Keratinocyte (primary cell): ENCODE results near the gene SLC17A5. TPM values are rescaled to one million over a fixed set of nuclear protein-coding genes. Genes with fewer than 3 reads are reported as not detected.
"Not testable (repeated sequence)": the region's sequence is repeated elsewhere in the genome, so short reads cannot be mapped to it uniquely, and the experiment has no call there.

Experiments used
- DNase-seq: peaks from one replicate; pipeline ENCODE4 v3.0.0-alpha.2; 2011; ENCODE audit warnings: low read depth, missing footprints, low spot score
- FAIRE-seq: peaks from 2 replicates; lab custom pipeline; 2011; peaks lifted over from hg19 to GRCh38; lab: Jason Lieb, UNC
- H2AFZ ChIP-seq: 2 replicates; pipeline ENCODE4 v1.6.0; 2012; ENCODE audit warnings: low read length, control low read depth, inconsistent platforms; ENCODE audit not compliant: control insufficient read depth
- H3K27ac ChIP-seq: 2 replicates; pipeline ENCODE4 v1.5.1; 2011; ENCODE audit warnings: low read length; ENCODE audit not compliant: control insufficient read depth, insufficient read depth
- H3K27me3 ChIP-seq: 3 replicates; pipeline ENCODE4 v1.6.0; 2011; ENCODE audit warnings: low read length; ENCODE audit not compliant: control insufficient read depth, insufficient read depth; ENCODE audit errors: extremely low read depth
- H3K36me3 ChIP-seq, 2 experiments: 2 replicates in 1 of 2; 3 replicates in 1 of 2; pipeline ENCODE4 v1.5.1; 2011; ENCODE audit warnings: low read length in 2 of 2, mild to moderate bottlenecking in 1 of 2; ENCODE audit not compliant: control insufficient read depth in 2 of 2, insufficient read depth in 2 of 2; ENCODE audit errors: extremely low read depth in 1 of 2
- H3K4me1 ChIP-seq: 3 replicates; pipeline ENCODE4 v1.5.1; 2011; ENCODE audit warnings: low read length; ENCODE audit not compliant: control insufficient read depth, insufficient read depth; ENCODE audit errors: extremely low read depth
- H3K4me2 ChIP-seq: 3 replicates; pipeline ENCODE4 v1.6.0; 2011; ENCODE audit warnings: low read depth, low read length; ENCODE audit not compliant: control insufficient read depth, insufficient read depth; ENCODE audit errors: extremely low read depth
- H3K4me3 ChIP-seq, 3 experiments: fragments of 200-600 bp in 1 of 3; sonication (generic) in 1 of 3; 2 replicates in 2 of 3; 3 replicates in 1 of 3; pipeline ENCODE4 v1.5.1; 2011 to 2016; ENCODE audit warnings: low read length in 3 of 3, mild to moderate bottlenecking in 3 of 3, control low read depth in 2 of 3, inconsistent platforms in 1 of 3, low read depth in 1 of 3, mixed read lengths in 1 of 3, mixed run types in 1 of 3, moderate library complexity in 1 of 3; ENCODE audit not compliant: control insufficient read depth in 2 of 3, insufficient read depth in 2 of 3; ENCODE audit errors: extremely low read depth in 1 of 3
- H3K79me2 ChIP-seq: 2 replicates; pipeline ENCODE4 v1.6.0; 2012; ENCODE audit warnings: low read length; ENCODE audit not compliant: control insufficient read depth, insufficient read depth
- H3K9ac ChIP-seq: 3 replicates; pipeline ENCODE4 v1.6.0; 2011; ENCODE audit warnings: low read length; ENCODE audit not compliant: control insufficient read depth, insufficient read depth; ENCODE audit errors: extremely low read depth
- H3K9me1 ChIP-seq: 3 replicates; pipeline ENCODE4 v1.6.0; 2011; ENCODE audit warnings: low read length; ENCODE audit not compliant: control insufficient read depth, insufficient read depth; ENCODE audit errors: extremely low read depth
- H3K9me3 ChIP-seq: 2 replicates; pipeline ENCODE4 v1.5.1; 2012; ENCODE audit warnings: low read depth, low read length; ENCODE audit not compliant: control insufficient read depth
- H4K20me1 ChIP-seq: 3 replicates; pipeline ENCODE4 v1.6.0; 2011; ENCODE audit warnings: low read length; ENCODE audit not compliant: control insufficient read depth, insufficient read depth; ENCODE audit errors: extremely low read depth
- EZH2 ChIP-seq: IDR thresholded peaks from one replicate; pipeline ENCODE4 v1.6.1; 2012; ENCODE audit warnings: inconsistent platforms, mild to moderate bottlenecking, low read length, moderate library complexity
- dilution Hi-C: fragments of 300-500 bp; cut with MboI; formaldehyde crosslinking; loops from one replicate; pipeline ENCODE4 v1.7.0; 2020; ENCODE audit warnings: low sequenced_read_pairs; ENCODE audit not compliant: extremely low pct_ligation_motif_present
- polyA plus RNA-seq, 5 experiments: library from polyadenylated mRNA; depleted of rRNA in 3 of 5; stranded (reverse) in 3 of 5; stranded (forward) in 1 of 5; unstranded in 1 of 5; fragments of >200 nt; gene quantifications; 1 replicate in 1 of 5; 2 replicates in 3 of 5; 3 replicates in 1 of 5; pipeline versions ENCODE4 v1.2.1 to v1.2.3, GENCODE V29; 2011 to 2012; ENCODE audit warnings: missing spikeins in 2 of 5, low read depth in 1 of 5, low replicate concordance in 1 of 5
- TF ChIP-seq, protein P1 (sequence below), 3 experiments: IDR thresholded peaks in 1 of 3; conservative IDR thresholded peaks in 1 of 3; optimal IDR thresholded peaks in 1 of 3; 2 replicates in 2 of 3; 3 replicates in 1 of 3; pipeline versions ENCODE3 to v1.5.1; 2011; ENCODE audit warnings: low read length in 3 of 3, mild to moderate bottlenecking in 3 of 3, moderate library complexity in 2 of 3, control low read depth in 1 of 3, inconsistent platforms in 1 of 3; ENCODE audit not compliant: insufficient read depth in 2 of 3; ENCODE audit errors: extremely low read depth in 1 of 3

SLC17A5 gene
- polyA plus RNA-seq, 1 donor (not counting 4 experiments of a cell fraction or from before 2014, with no cell fraction given), result 8.7 TPM

DNA sequence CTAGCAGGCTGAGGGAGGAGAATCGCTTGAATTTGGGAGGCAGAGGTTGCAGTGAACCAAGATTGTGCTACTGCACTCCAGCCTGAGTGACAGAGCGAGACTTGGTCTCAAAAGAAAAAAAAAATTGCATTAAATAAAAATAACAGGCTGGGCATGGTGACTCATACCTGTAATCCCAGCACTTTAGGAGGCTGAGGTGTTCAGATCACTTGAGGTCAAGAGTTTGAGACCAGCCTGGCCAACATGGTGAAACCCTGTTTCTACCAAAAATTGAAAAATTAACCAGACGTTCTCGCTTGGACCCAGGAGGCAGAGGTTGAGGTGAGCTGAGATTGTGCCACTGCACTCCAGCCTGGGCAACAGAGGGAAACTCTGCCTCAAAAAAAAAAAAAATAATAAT is 102.7 kb downstream of the SLC17A5 start:
- H3K27me3 ChIP-seq, DNase-seq, dilution Hi-C loops, H3K79me2 ChIP-seq, FAIRE-seq, H3K4me1 ChIP-seq, H3K9ac ChIP-seq, H3K9me1 ChIP-seq, H3K4me2 ChIP-seq, H3K36me3 ChIP-seq, H3K9me3 ChIP-seq, H2AFZ ChIP-seq, H3K27ac ChIP-seq, H3K4me3 ChIP-seq, H4K20me1 ChIP-seq: not testable (repeated sequence)

DNA sequence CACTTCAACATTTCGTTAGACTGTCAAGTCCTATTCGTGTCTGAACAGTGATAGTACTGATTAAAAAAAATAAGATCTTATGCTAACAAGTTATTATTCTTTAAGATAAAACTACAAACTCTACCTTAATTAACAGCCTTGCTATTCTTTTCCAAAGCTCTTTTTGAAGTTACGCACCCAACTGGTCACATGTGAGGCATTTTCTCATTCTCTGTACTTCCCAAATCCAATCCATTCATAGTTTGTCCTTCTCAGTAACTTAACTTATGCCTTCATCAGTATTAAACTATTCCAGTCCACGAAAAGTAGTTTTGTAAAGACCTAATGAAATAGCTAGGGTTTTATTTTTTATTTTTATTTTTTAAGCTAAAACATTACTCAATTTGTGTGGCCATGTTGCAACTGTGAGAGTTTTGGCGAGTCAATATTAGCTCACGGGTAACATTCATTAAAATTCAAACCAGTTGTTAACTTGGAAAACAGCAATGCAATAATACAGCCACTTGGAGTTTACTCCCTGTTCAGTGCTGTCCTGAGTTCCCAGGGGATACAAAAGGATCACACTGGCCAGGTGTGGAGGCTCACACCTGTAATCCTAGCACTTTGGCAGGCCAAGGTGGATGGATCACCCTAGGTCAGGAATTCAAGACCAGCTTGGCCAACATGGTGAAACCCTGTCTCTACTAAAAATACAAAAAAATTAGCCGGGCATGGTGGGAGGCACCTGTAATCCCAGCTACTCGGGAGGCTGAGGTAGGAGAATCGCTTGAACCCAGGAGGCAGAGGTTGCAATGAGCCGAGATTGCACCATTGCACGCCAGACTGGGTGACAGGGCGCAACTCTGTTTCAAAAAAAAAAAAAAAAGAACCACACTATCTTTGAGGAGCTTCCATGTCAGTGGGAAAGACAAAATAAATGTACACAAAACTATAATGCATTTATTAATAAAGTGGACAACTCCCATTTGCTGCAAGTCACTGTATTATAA is 105.0 kb downstream of the SLC17A5 start:
- Histone ChIP-seq H4K20me1 (no peaks in the 10 kb centered on the region), H3K9me1 (no peaks in the 10 kb centered on the region), H3K9ac (no peak overlapping the region), H3K4me2 (no peak overlapping the region), H3K9me3 (no peaks in the 10 kb centered on the region), H3K27ac (no peak overlapping the region), H3K36me3 (no peaks in the 10 kb centered on the region), H3K4me3 (no peak overlapping the region), H3K27me3 (no peaks in the 10 kb centered on the region), H3K79me2 (no peaks in the 10 kb centered on the region), H3K4me1 (no peaks in the 10 kb centered on the region), H2AFZ (no peak overlapping the region)
- no peak for TF ChIP-seq EZH2
- TF ChIP-seq, protein P1, sequence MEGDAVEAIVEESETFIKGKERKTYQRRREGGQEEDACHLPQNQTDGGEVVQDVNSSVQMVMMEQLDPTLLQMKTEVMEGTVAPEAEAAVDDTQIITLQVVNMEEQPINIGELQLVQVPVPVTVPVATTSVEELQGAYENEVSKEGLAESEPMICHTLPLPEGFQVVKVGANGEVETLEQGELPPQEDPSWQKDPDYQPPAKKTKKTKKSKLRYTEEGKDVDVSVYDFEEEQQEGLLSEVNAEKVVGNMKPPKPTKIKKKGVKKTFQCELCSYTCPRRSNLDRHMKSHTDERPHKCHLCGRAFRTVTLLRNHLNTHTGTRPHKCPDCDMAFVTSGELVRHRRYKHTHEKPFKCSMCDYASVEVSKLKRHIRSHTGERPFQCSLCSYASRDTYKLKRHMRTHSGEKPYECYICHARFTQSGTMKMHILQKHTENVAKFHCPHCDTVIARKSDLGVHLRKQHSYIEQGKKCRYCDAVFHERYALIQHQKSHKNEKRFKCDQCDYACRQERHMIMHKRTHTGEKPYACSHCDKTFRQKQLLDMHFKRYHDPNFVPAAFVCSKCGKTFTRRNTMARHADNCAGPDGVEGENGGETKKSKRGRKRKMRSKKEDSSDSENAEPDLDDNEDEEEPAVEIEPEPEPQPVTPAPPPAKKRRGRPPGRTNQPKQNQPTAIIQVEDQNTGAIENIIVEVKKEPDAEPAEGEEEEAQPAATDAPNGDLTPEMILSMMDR (optimal IDR thresholded peaks at IDR 0.05 in 1 of 3, IDR thresholded peaks at IDR 0.05 in 1 of 3, conservative IDR thresholded peaks at IDR 0.05 in 1 of 3; ENCODE audit: extremely low read depth in 1 of 3, insufficient read depth in 2 of 3, low read length in 3 of 3), result no peak
- FAIRE-seq, result no peak
- no peak for DNase-seq
- dilution Hi-C loops, result no loop called here
